Measurements from ENCODE around the gene LRIG1. TPM values are rescaled to one million over a fixed set of nuclear protein-coding genes. Genes with fewer than 3 reads are reported as not detected.

LRIG1 gene
- total RNA-seq, 8 experiments from 2014 or later: 15.0 to 135 (median 39.6) TPM

DNA sequence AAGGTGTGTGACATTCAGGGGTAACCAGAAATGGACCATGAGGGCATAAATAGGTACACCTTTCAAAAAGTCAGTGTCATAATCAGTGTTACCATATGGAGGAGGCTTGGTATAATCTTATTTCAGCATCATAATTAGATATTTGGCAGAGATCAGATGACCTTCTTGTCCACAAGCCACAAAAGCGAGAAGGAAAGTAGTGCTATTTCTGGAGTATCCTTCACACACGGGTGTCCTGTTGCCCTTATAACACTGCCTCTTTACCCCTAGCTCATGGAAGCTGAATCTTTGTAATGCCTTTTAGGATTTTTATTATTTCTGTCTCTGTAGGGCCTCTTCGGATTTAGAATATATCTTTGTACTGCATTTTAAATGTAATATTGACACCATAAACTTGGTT is 132.8 kb downstream of the LRIG1 start:
- ATAC-seq (replicated peaks in 6 of 8): no peak
- Histone ChIP-seq H3K27ac (no peak overlapping the region), H3K4me3 (no peak overlapping the region), H3K4me1 (replicated peaks in 1 of 2) (peaks cover 4 to 13% of the 10 kb centered on the region in 2 donors)
- in situ Hi-C loops (cut with MboI; ENCODE audit: low pct_unique_long_range_greater_than_20kb in 2 of 9, low sequenced_read_pairs in 9 of 9, unreplicated experiment in 9 of 9): no loop called here
- 70 to 90% (median 85%) methylated on average over 1 to 3 of the region's 3 CpGs; no CpG with 5 or more reads in 3 of the 10 experiments for WGBS, 10 experiments

DNA sequence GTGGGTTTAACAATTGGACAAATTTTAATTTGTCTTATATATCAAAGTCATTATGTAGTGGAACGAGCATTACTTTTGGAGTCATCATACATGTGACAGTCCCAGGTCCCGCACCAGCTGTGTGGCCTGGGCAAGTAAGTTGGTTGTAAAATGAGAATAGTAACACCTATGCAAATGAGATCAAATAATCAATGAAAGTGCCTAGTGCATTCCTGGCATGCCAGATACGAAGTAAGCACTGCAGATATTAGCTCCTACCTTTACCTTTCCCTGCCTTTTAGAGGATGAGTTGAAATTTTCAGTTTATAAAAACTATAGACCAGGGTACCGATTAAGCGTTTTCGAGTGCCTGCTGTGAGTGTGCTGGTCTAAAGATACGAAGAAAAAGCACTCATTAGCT is 134.1 kb downstream of the LRIG1 start:
- no peak for ATAC-seq (replicated peaks in 6 of 8)
- WGBS, 10 experiments: 80 to 96% (median 93%) methylated on average over 2 to 7 of the region's 7 CpGs; no CpG with 5 or more reads in 1 of the 10 experiments
- in situ Hi-C loops (cut with MboI; ENCODE audit: low pct_unique_long_range_greater_than_20kb in 2 of 9, low sequenced_read_pairs in 9 of 9, unreplicated experiment in 9 of 9): no loop called here

GRCh38 chr3:66365080-66365479 is 135.7 kb downstream of the LRIG1 start:
- H3K27ac ChIP-seq: no peak overlapping the region
- WGBS, 10 experiments: 11 to 100% (median 79%) methylated on average over 1 to 4 of the region's 5 CpGs; no CpG with 5 or more reads in 1 of the 10 experiments
- ATAC-seq (replicated peaks in 6 of 8): no peak
- no peak overlapping the region for H3K4me3 ChIP-seq
- peaks cover 4 to 20% of the 10 kb centered on the region in 2 donors for H3K4me1 ChIP-seq (replicated peaks in 1 of 2)
- in situ Hi-C loops (cut with MboI; ENCODE audit: low pct_unique_long_range_greater_than_20kb in 2 of 9, low sequenced_read_pairs in 9 of 9, unreplicated experiment in 9 of 9): no loop called here

More for the DNA sequence above, 134.1 kb downstream of the LRIG1 start:
- Histone ChIP-seq H3K4me3 (no peak overlapping the region), H3K27ac (no peak overlapping the region), H3K4me1 (replicated peaks in 1 of 2) (peaks cover 4 to 20% of the 10 kb centered on the region in 2 donors)

- no peak overlapping the region for H3K4me3 ChIP-seq
- in situ Hi-C loops (cut with MboI; ENCODE audit: low pct_unique_long_range_greater_than_20kb in 2 of 9, low sequenced_read_pairs in 9 of 9, unreplicated experiment in 9 of 9): no loop called here
- 14 to 93% (median 51%) methylated on average over 1 to 6 of the region's 6 CpGs; no CpG with 5 or more reads in 1 of the 10 experiments for WGBS, 10 experiments
- ATAC-seq (replicated peaks in 6 of 8): peak in 6 of 8 experiments; percentile 72 to 100 (median 99)
- H3K4me1 ChIP-seq (replicated peaks in 1 of 2): peaks cover 4 to 20% of the 10 kb centered on the region in 2 donors
- no peak overlapping the region for H3K27ac ChIP-seq
These were observed 137.7 kb downstream of the LRIG1 start for GRCh38 chr3:66363148-66363547.

GRCh38 chr3:66362541-66362941 is 138.3 kb downstream of the LRIG1 start:
- WGBS, 10 experiments: 0 to 100% (median 84%) methylated on average over 1 to 3 of the region's 3 CpGs; no CpG with 5 or more reads in 2 of the 10 experiments
- in situ Hi-C loops (cut with MboI; ENCODE audit: low pct_unique_long_range_greater_than_20kb in 2 of 9, low sequenced_read_pairs in 9 of 9, unreplicated experiment in 9 of 9): no loop called here
- Histone ChIP-seq H3K4me1 (replicated peaks in 1 of 2) (peaks cover 4 to 20% of the 10 kb centered on the region in 2 donors), H3K4me3 (no peak overlapping the region), H3K27ac (no peak overlapping the region)
- peak in 4 of 8 experiments; percentile 9 to 87 (median 48) for ATAC-seq (replicated peaks in 6 of 8)

- no peak overlapping the region for H3K27ac ChIP-seq
- WGBS, 10 experiments: 85 to 100% (median 98%) methylated on average over 1 to 5 of the region's 5 CpGs; no CpG with 5 or more reads in 1 of the 10 experiments
- no peak overlapping the region for H3K4me3 ChIP-seq
- peaks cover 4 to 20% of the 10 kb centered on the region in 2 donors for H3K4me1 ChIP-seq (replicated peaks in 1 of 2)
- in situ Hi-C loops (cut with MboI; ENCODE audit: low pct_unique_long_range_greater_than_20kb in 2 of 9, low sequenced_read_pairs in 9 of 9, unreplicated experiment in 9 of 9): no loop called here
- ATAC-seq (replicated peaks in 6 of 8): no peak
These were observed 139.5 kb downstream of the LRIG1 start for GRCh38 chr3:66361356-66361755.

GRCh38 chr3:66355997-66356396 is 144.8 kb downstream of the LRIG1 start:
- no peak overlapping the region for H3K27ac ChIP-seq
- no peak overlapping the region for H3K4me3 ChIP-seq
- in situ Hi-C loops (cut with MboI; ENCODE audit: low pct_unique_long_range_greater_than_20kb in 2 of 9, low sequenced_read_pairs in 9 of 9, unreplicated experiment in 9 of 9): no loop called here
- H3K4me1 ChIP-seq (replicated peaks in 1 of 2): peaks cover 0 to 5% of the 10 kb centered on the region in 2 donors
- peak in 1 of 8 experiments; percentile 64 for ATAC-seq (replicated peaks in 6 of 8)
- WGBS, 10 experiments: 67 to 100% (median 92%) methylated on average over 1 of the region's 1 CpG; no CpG with 5 or more reads in 5 of the 10 experiments

DNA sequence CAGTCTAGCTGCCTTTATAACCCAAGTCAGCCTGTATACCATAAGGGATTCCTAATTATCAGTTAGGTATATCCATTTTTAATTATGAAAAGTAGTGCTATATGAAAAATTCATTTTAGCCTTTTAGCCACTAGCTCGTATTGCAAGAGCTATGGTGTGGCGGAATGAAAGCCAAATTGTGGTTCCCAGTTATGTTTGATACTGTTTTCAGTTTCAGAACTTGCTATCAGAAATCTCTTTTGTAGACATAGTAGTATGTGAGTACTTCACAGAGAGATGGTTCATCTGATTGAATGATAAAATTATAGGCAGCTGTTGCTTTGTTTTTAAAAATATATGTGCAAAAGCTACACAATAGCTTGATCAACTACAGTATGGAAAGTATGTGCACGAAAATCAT is 145.4 kb downstream of the LRIG1 start:
- Histone ChIP-seq H3K4me1 (replicated peaks in 1 of 2) (peaks cover 0 to 5% of the 10 kb centered on the region in 2 donors), H3K27ac (no peak overlapping the region), H3K4me3 (no peak overlapping the region)
- WGBS, 10 experiments: 55 to 100% (median 94%) methylated on average over 1 to 3 of the region's 3 CpGs; no CpG with 5 or more reads in 1 of the 10 experiments
- in situ Hi-C loops (cut with MboI; ENCODE audit: low pct_unique_long_range_greater_than_20kb in 2 of 9, low sequenced_read_pairs in 9 of 9, unreplicated experiment in 9 of 9): no loop called here
- ATAC-seq (replicated peaks in 6 of 8): no peak

DNA sequence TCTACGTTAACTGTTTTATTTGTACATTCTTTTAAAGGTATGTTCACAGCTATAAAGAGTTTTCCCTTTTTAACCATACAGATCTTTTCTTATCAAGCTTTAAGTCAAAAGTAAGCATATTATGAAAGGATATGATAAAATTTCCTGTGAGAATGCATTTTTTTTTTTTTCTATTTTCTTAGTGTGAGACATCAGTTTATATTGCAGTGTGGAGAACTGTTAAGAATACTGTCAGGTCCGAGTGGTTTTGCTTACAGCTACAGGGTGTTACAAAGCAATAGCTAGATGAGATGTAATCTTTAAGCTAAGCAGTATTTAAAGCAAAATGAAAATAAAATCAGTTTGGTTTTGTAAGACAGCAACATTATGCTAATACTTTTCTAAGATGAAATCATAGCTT is 146.8 kb downstream of the LRIG1 start:
- no peak overlapping the region for H3K4me3 ChIP-seq
- H3K4me1 ChIP-seq (replicated peaks in 1 of 2): peaks cover 0 to 8% of the 10 kb centered on the region in 2 donors
- in situ Hi-C loops (cut with MboI; ENCODE audit: low pct_unique_long_range_greater_than_20kb in 2 of 9, low sequenced_read_pairs in 9 of 9, unreplicated experiment in 9 of 9): no loop called here
- WGBS, 10 experiments: 80 to 100% (median 93%) methylated on average over 1 to 2 of the region's 2 CpGs; no CpG with 5 or more reads in 1 of the 10 experiments
- ATAC-seq (replicated peaks in 6 of 8): no peak
- H3K27ac ChIP-seq: no peak overlapping the region

GRCh38 chr3:66353530-66353929 is 147.3 kb downstream of the LRIG1 start:
- H3K4me1 ChIP-seq (replicated peaks in 1 of 2): peaks cover 0 to 13% of the 10 kb centered on the region in 2 donors
- WGBS, 10 experiments: 40 to 100% (median 80%) methylated on average over 1 to 6 of the region's 6 CpGs
- ATAC-seq (replicated peaks in 6 of 8): no peak
- no peak overlapping the region for H3K4me3 ChIP-seq
- no peak overlapping the region for H3K27ac ChIP-seq
- in situ Hi-C loops (cut with MboI; ENCODE audit: low pct_unique_long_range_greater_than_20kb in 2 of 9, low sequenced_read_pairs in 9 of 9, unreplicated experiment in 9 of 9): no loop called here

- Histone ChIP-seq H3K27ac (no peak overlapping the region), H3K4me3 (no peak overlapping the region), H3K4me1 (replicated peaks in 1 of 2) (peaks cover 0 to 14% of the 10 kb centered on the region in 2 donors)
- in situ Hi-C loops (cut with MboI; ENCODE audit: low pct_unique_long_range_greater_than_20kb in 2 of 9, low sequenced_read_pairs in 9 of 9, unreplicated experiment in 9 of 9): no loop called here
- no peak for ATAC-seq (replicated peaks in 6 of 8)
- WGBS, 10 experiments: 67 to 100% (median 100%) methylated on average over 1 to 2 of the region's 3 CpGs; no CpG with 5 or more reads in 3 of the 10 experiments
These were observed 147.8 kb downstream of the LRIG1 start for GRCh38 chr3:66353039-66353438.

DNA sequence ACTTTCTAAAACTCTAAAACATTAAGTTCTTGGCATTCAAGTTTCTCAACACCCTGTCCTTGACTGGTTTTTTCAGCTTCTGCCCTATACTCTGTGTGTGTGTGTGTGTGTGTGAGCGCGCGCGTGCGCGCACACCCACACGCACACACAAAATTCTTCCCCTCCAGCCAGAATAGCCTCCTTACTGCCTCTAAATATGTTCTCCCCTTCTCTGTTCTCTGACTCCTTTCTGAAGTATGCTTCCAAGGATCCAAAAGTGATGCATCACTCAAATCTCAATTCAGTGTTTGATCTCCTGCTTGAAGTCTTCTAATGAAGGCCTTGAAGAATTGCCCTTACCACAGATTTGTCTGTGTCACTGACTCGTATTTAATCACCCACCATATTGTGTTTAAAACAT is 150.2 kb downstream of the LRIG1 start:
- Histone ChIP-seq H3K27ac (no peak overlapping the region), H3K4me1 (replicated peaks in 1 of 2) (peaks cover 0 to 14% of the 10 kb centered on the region in 2 donors), H3K4me3 (no peak overlapping the region)
- 40 to 100% (median 92%) methylated on average over 1 to 8 of the region's 8 CpGs; no CpG with 5 or more reads in 2 of the 10 experiments for WGBS, 10 experiments
- ATAC-seq (replicated peaks in 6 of 8): no peak
- in situ Hi-C loops (cut with MboI; ENCODE audit: low pct_unique_long_range_greater_than_20kb in 2 of 9, low sequenced_read_pairs in 9 of 9, unreplicated experiment in 9 of 9): no loop called here

GRCh38 chr3:66348704-66349103 is 152.1 kb downstream of the LRIG1 start:
- WGBS, 10 experiments: 39 to 100% (median 83%) methylated on average over 1 to 3 of the region's 3 CpGs; no CpG with 5 or more reads in 1 of the 10 experiments
- Histone ChIP-seq H3K4me3 (no peak overlapping the region), H3K27ac (no peak overlapping the region), H3K4me1 (replicated peaks in 1 of 2) (peaks cover 0 to 9% of the 10 kb centered on the region in 2 donors)
- ATAC-seq (replicated peaks in 6 of 8): peak in 5 of 8 experiments; percentile 41 to 75 (median 49)
- in situ Hi-C loops (cut with MboI; ENCODE audit: low pct_unique_long_range_greater_than_20kb in 2 of 9, low sequenced_read_pairs in 9 of 9, unreplicated experiment in 9 of 9): no loop called here
